ENCODE measurements around the gene GPHB5. TPM values are rescaled to one million over a fixed set of nuclear protein-coding genes. Genes with fewer than 3 reads are reported as not detected.
A peak's percentile ranks its signal among the peaks of the same experiment; 100 is the strongest.

Gene GPHB5
- total RNA-seq, 1 experiment from 2014 or later: not detected

DNA sequence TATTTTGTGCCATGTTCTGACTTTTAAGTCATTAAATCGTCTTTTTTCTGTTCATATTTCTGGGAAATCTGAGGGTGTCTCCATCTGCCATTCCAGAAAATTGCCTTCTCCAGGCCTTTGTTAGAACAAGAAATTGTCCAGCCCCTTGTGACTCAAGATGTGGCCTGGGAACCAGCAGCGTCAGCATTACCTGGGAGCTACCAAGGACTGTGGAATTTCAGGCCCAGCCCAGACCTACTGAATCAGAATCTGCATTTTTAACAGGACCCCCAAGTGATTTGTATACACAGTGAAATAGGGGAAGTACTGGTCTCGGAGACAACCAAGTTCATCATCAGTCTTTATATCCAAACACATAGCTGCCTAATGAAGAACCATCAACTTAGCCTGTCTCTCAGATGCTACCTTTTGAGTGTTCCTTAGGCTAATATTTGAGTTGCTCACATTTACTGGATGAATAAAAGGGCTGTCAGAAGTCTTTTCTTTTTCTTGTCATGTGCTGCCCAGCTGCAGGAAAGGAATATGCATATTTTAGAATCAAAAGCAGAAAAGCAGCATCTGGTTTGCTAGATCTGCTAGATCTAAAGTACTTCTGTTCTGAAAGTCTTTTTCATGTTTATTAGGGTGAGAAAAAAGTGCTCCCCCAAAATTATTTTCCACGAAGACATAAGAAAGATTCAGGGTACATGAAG lies 21.2 kb downstream of the GPHB5 start:
- H2BK15ac ChIP-seq (ENCODE audit: low read depth, low read length): no peak overlapping the region
- TF ChIP-seq, protein P1, sequence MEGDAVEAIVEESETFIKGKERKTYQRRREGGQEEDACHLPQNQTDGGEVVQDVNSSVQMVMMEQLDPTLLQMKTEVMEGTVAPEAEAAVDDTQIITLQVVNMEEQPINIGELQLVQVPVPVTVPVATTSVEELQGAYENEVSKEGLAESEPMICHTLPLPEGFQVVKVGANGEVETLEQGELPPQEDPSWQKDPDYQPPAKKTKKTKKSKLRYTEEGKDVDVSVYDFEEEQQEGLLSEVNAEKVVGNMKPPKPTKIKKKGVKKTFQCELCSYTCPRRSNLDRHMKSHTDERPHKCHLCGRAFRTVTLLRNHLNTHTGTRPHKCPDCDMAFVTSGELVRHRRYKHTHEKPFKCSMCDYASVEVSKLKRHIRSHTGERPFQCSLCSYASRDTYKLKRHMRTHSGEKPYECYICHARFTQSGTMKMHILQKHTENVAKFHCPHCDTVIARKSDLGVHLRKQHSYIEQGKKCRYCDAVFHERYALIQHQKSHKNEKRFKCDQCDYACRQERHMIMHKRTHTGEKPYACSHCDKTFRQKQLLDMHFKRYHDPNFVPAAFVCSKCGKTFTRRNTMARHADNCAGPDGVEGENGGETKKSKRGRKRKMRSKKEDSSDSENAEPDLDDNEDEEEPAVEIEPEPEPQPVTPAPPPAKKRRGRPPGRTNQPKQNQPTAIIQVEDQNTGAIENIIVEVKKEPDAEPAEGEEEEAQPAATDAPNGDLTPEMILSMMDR (conservative IDR thresholded peaks at IDR 0.05): no peak
- no peaks in the 10 kb centered on the region for H3K79me2 ChIP-seq (ENCODE audit: insufficient read depth, low read length)
- Mint-ChIP-seq H3K4me1 (peaks cover 20 to 22% of the 10 kb centered on the region in 2 experiments), H3K4me3 (no peak overlapping the region), H3K36me3 (ENCODE audit: insufficient read depth in 1 of 3, low read depth in 3 of 3) (peaks cover 0 to 2% (median 0%) of the 10 kb centered on the region in 3 experiments; a peak in 1 of 7 replicates), H3K27ac (peak overlapping the region in 1 of 3 experiments; percentile 12; a peak in 3 of 7 replicates), H3K9me3 (peaks cover 0 to 1% of the 10 kb centered on the region in 2 experiments; a peak in 1 of 5 replicates), H3K27me3 (ENCODE audit: low read depth) (no peaks in the 10 kb centered on the region)
- H3K79me1 ChIP-seq (ENCODE audit: insufficient read depth, low read depth, low read length, poor library complexity, severe bottlenecking): no peaks in the 10 kb centered on the region
- H2AK5ac ChIP-seq (ENCODE audit: insufficient read length, low read length): no peak overlapping the region
- no peak overlapping the region for H3K56ac ChIP-seq (ENCODE audit: insufficient read length, low read depth, low read length)
- no peak overlapping the region for H2BK120ac ChIP-seq (ENCODE audit: low read depth, low read length, poor library complexity, severe bottlenecking)
- H3K4me1 ChIP-seq (ENCODE audit: insufficient read depth, low read length): no peaks in the 10 kb centered on the region
- no peaks in the 10 kb centered on the region for H3K9me3 ChIP-seq (ENCODE audit: control insufficient read depth, low read depth, low read length)
- no peak overlapping the region for H3K4ac ChIP-seq (ENCODE audit: low read depth, low read length)
- H2BK20ac ChIP-seq (ENCODE audit: low read depth, low read length, poor library complexity, severe bottlenecking): no peak overlapping the region
- no peak overlapping the region for H4K91ac ChIP-seq (ENCODE audit: insufficient read length, low read depth, low read length)
- no peaks in the 10 kb centered on the region for H3K27me3 ChIP-seq (ENCODE audit: insufficient read depth, low read length)
- no CpG with 5 or more reads among the region's 4 CpGs for WGBS (ENCODE audit: extremely low coverage, insufficient read length, low lambda C conversion rate)
- no peaks in the 10 kb centered on the region for H4K20me1 ChIP-seq (ENCODE audit: control insufficient read depth, insufficient read depth, insufficient read length)
- H3K14ac ChIP-seq (ENCODE audit: insufficient read depth, low read length): no peak overlapping the region
- H3K9ac ChIP-seq (ENCODE audit: extremely low read depth, insufficient read length, low read length): no peak overlapping the region
- H3K27ac ChIP-seq (ENCODE audit: insufficient read length, low read depth, low read length): no peak overlapping the region
- H2AFZ ChIP-seq (ENCODE audit: low read length): no peak overlapping the region
- H3K4me2 ChIP-seq (ENCODE audit: insufficient read depth, insufficient read length, low read length): no peak overlapping the region
- no peak overlapping the region for H3K18ac ChIP-seq (ENCODE audit: insufficient read length, low read depth, low read length)
- H3K23ac ChIP-seq (ENCODE audit: insufficient read length, low read depth, low read length): no peak overlapping the region
- no peak overlapping the region for H2BK5ac ChIP-seq (ENCODE audit: insufficient read length, low read length)
- DNase-seq: no peak
- no peak overlapping the region for H4K5ac ChIP-seq (ENCODE audit: insufficient read length, low read depth, low read length)
- H2BK12ac ChIP-seq (ENCODE audit: insufficient read length, low read depth, low read length): no peak overlapping the region
- H3K23me2 ChIP-seq (ENCODE audit: insufficient read length, low read depth, low read length, poor library complexity, severe bottlenecking): no peaks in the 10 kb centered on the region
- no peak overlapping the region for H4K8ac ChIP-seq (replicated peaks; ENCODE audit: insufficient read length, low read depth, low read length)
- H3T11ph ChIP-seq (ENCODE audit: low read length): no peak overlapping the region
